B cell (primary cell): ENCODE results near the gene YIF1A. TPM values are rescaled to one million over a fixed set of nuclear protein-coding genes. Genes with fewer than 3 reads are reported as not detected.
A peak's percentile ranks its signal among the peaks of the same experiment; 100 is the strongest.
"Not testable (repeated sequence)": the region's sequence is repeated elsewhere in the genome, so short reads cannot be mapped to it uniquely, and the experiment has no call there.

ENCODE experiments used
- ATAC-seq: fragments of 200-7000 bp; cut with Tn5 transposase; one replicate; pipeline ENCODE4 v1.10.0; 2021; ENCODE audit warnings: low read depth, mild to moderate bottlenecking, moderate number of reproducible peaks, moderate library complexity
- CTCF ChIA-PET: fragments of 350-600 bp; sonication (Branson Sonifier 250); formaldehyde crosslinking; loops from one replicate; lab custom pipeline; 2021; ENCODE audit warnings: antibody characterized with exemption, inconsistent platforms; lab: Charles Lee
- POLR2A ChIA-PET: fragments of 350-600 bp; sonication (Branson Sonifier 250); formaldehyde crosslinking; loops from one replicate; lab custom pipeline; 2021; ENCODE audit warnings: antibody characterized with exemption; lab: Charles Lee
- DNase-seq: peaks from one replicate; pipeline ENCODE4 v3.0.0; 2013
- H2AFZ ChIP-seq: 2 replicates; pipeline ENCODE4 v1.6.1; 2012; ENCODE audit warnings: mild to moderate bottlenecking, low read depth, low read length; ENCODE audit not compliant: insufficient read depth, poor library complexity, severe bottlenecking
- H3K27ac ChIP-seq, 2 donors: 1 replicate in 1 of 2; 2 replicates in 1 of 2; pipeline ENCODE4 v1.5.1; 2012 to 2013; ENCODE audit warnings: low read length in 2 of 2, mild to moderate bottlenecking in 2 of 2, moderate library complexity in 1 of 2
- H3K27me3 ChIP-seq, 4 experiments: fragments of 200-600 bp in 1 of 4; sonication (generic) in 1 of 4; replicated peaks in 1 of 4; 1 replicate in 2 of 4; 2 replicates in 2 of 4; pipeline versions ENCODE4 v1.6.1 to v1.7.0; 2013 to 2016; ENCODE audit warnings: low read length in 3 of 4, mild to moderate bottlenecking in 2 of 4, mixed read lengths in 1 of 4, moderate library complexity in 1 of 4; ENCODE audit not compliant: insufficient read depth in 4 of 4, control insufficient read depth in 3 of 4; ENCODE audit errors: control extremely low read depth in 1 of 4
- H3K36me3 ChIP-seq, 2 experiments: replicated peaks in 1 of 2; 1 replicate in 1 of 2; 2 replicates in 1 of 2; pipeline versions ENCODE4 v1.6.1 to v1.7.1; 2013; ENCODE audit warnings: low read length in 1 of 2; ENCODE audit not compliant: insufficient read depth in 2 of 2, control insufficient read depth in 1 of 2; ENCODE audit errors: control extremely low read depth in 1 of 2, extremely low read depth in 1 of 2
- H3K4me1 ChIP-seq, 2 donors: fragments of 200-600 bp in 1 of 2; sonication (generic) in 1 of 2; 1 replicate in 1 of 2; 2 replicates in 1 of 2; pipeline versions ENCODE4 v1.5.1 to v1.6.1; 2013 to 2017; ENCODE audit warnings: low read length in 2 of 2; ENCODE audit not compliant: control insufficient read depth in 2 of 2, insufficient read depth in 2 of 2
- H3K4me2 ChIP-seq: replicated peaks from 2 replicates; pipeline ENCODE3; 2012; ENCODE audit warnings: mild to moderate bottlenecking, low read depth, low read length; ENCODE audit not compliant: poor library complexity, severe bottlenecking
- H3K4me3 ChIP-seq, 5 experiments: fragments of 200-600 bp in 1 of 5; sonication (generic) in 1 of 5; 1 replicate in 3 of 5; 2 replicates in 2 of 5; pipeline versions ENCODE4 v1.5.1 to v1.7.0; 2011 to 2016; ENCODE audit warnings: low read length in 4 of 5, mild to moderate bottlenecking in 4 of 5, low read depth in 2 of 5, control low read depth in 1 of 5, moderate library complexity in 1 of 5; ENCODE audit not compliant: insufficient read depth in 1 of 5; ENCODE audit errors: control extremely low read depth in 1 of 5, extremely low read depth in 1 of 5
- H3K79me2 ChIP-seq: fragments of 200-600 bp; sonication (generic); one replicate; pipeline ENCODE4 v1.6.0; 2016; ENCODE audit warnings: low read length; ENCODE audit not compliant: control insufficient read depth, insufficient read depth
- H3K9ac ChIP-seq: fragments of 200-600 bp; sonication (generic); 2 replicates; pipeline ENCODE4 v1.6.1; 2017; ENCODE audit warnings: mild to moderate bottlenecking, low read length, moderate library complexity
- H3K9me3 ChIP-seq, 3 donors: one replicate each; pipeline versions ENCODE4 v1.6.1 to v1.7.1; 2013; ENCODE audit warnings: low read length in 2 of 3; ENCODE audit not compliant: control insufficient read depth in 2 of 3, insufficient read depth in 1 of 3; ENCODE audit errors: control extremely low read depth in 1 of 3
- H4K20me1 ChIP-seq: 2 replicates; pipeline ENCODE4 v1.6.0; 2012; ENCODE audit warnings: mild to moderate bottlenecking, low read length; ENCODE audit not compliant: insufficient read depth, control insufficient read depth, poor library complexity, severe bottlenecking
- H3K27ac Mint-ChIP-seq: one replicate; pipeline ENCODE4 v1.8.0; 2021; ENCODE audit warnings: mixed read lengths
- H3K27me3 Mint-ChIP-seq: one replicate; pipeline ENCODE4 v1.8.0; 2021; ENCODE audit warnings: mixed read lengths
- H3K4me1 Mint-ChIP-seq: one replicate; pipeline ENCODE4 v1.8.0; 2021; ENCODE audit warnings: mixed read lengths
- H3K4me3 Mint-ChIP-seq: one replicate; pipeline ENCODE4 v1.8.0; 2021; ENCODE audit warnings: mixed read lengths
- H3K9me3 Mint-ChIP-seq: one replicate; pipeline ENCODE4 v1.8.0; 2022; ENCODE audit warnings: mixed read lengths; ENCODE audit not compliant: insufficient read depth
- EZH2 ChIP-seq: IDR thresholded peaks from 2 replicates; pipeline ENCODE4 v1.6.1; 2012; ENCODE audit warnings: borderline replicate concordance, low read depth, mild to moderate bottlenecking, moderate library complexity, low read length; ENCODE audit not compliant: insufficient read depth, poor library complexity, severe bottlenecking
- WGBS: methylation state at CpG from one replicate; pipeline ENCODE4 v1.1.5; 2013; ENCODE audit warnings: missing lambda C conversion rate; ENCODE audit not compliant: insufficient coverage; 5-methylcytosine and 5-hydroxymethylcytosine counted together
- intact Hi-C: fragments of 100-400 bp; cut with micrococcal nuclease; formaldehyde crosslinking; loops from one replicate; pipeline ENCODE4 v1.10.0; 2022
- polyA plus RNA-seq: library from polyadenylated mRNA; depleted of rRNA; stranded (reverse); fragments of >200 nt; gene quantifications from 2 replicates; pipeline ENCODE4 v1.2.3, GENCODE V29; 2012
- total RNA-seq, 2 donors: library from RNA; stranded (reverse); fragments of 120-200 nt in 1 of 2; gene quantifications; 1 replicate in 1 of 2; 2 replicates in 1 of 2; pipeline versions ENCODE4 v1.2.3 to v1.2.4, GENCODE V29; 2013 to 2022
- TF ChIP-seq, protein P1 (sequence below): fragments of 200-600 bp; IDR thresholded peaks from one replicate; pipeline ENCODE4 v1.8.0; 2022; ENCODE audit warnings: antibody characterized with exemption, mild to moderate bottlenecking

The YIF1A gene
- total and polyA plus RNA-seq, 2 donors (not counting 1 experiment from before 2014, with no cell fraction given): 43.9 to 95.0 TPM

DNA sequence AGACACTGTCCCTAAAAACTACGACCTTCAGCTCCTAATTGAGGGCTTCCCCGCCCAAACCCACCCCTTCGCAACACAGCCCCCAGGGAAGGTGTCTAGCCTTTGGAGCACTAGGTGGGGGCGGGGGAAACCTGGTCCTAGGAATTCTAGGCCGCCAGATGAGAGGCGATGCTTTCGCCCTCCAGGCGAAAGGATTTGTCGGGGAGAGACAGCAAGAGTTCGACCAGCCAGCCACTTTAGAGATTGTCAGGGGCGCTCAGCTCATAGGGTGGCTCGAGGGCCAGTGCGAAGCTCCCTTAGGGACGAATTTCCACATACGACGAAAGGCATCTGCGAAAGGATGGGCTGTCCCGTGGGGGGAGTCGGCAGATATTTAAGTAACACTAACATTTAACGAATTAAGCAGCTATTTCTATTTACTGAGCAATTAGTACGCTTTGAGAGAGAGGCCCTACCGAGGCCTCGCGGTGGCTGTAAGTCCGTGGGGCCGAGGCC lies 22.6 kb upstream of the YIF1A start:
- Mint-ChIP-seq H3K9me3 (no peaks in the 10 kb centered on the region), H3K27ac (peak overlapping the region; percentile 99), H3K4me3 (peak overlapping the region; percentile 99), H3K27me3 (peaks cover 3% of the 10 kb centered on the region), H3K4me1 (peaks cover 26% of the 10 kb centered on the region)
- ATAC-seq: no peak
- peak overlapping the region; percentile 89 for H3K4me2 ChIP-seq
- WGBS: 35% methylated on average over 18 of the region's 26 CpGs
- ChIA-PET POLR2A (interaction anchor here (0.7 to 2.0 kb wide), 5 partner anchors 16 to 649 kb away, joined by 3 to 12 read pairs (median 4); partner anchors contain the start of genes BRMS1, RELA and RIN1), CTCF (interaction anchor here (0.6 to 6.3 kb wide), 44 partner anchors 9 to 452 kb away, joined by 3 to 101 read pairs (median 6); partner anchors contain the start of genes ACTN3, B4GAT1, BRMS1 and FIBP)
- H3K27me3 ChIP-seq: no peaks in the 10 kb centered on the region
- TF ChIP-seq, protein P1, sequence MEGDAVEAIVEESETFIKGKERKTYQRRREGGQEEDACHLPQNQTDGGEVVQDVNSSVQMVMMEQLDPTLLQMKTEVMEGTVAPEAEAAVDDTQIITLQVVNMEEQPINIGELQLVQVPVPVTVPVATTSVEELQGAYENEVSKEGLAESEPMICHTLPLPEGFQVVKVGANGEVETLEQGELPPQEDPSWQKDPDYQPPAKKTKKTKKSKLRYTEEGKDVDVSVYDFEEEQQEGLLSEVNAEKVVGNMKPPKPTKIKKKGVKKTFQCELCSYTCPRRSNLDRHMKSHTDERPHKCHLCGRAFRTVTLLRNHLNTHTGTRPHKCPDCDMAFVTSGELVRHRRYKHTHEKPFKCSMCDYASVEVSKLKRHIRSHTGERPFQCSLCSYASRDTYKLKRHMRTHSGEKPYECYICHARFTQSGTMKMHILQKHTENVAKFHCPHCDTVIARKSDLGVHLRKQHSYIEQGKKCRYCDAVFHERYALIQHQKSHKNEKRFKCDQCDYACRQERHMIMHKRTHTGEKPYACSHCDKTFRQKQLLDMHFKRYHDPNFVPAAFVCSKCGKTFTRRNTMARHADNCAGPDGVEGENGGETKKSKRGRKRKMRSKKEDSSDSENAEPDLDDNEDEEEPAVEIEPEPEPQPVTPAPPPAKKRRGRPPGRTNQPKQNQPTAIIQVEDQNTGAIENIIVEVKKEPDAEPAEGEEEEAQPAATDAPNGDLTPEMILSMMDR: no peak
- TF ChIP-seq EZH2: no peak
- H4K20me1 ChIP-seq: no peaks in the 10 kb centered on the region
- H3K27ac ChIP-seq: peak overlapping the region; percentile 74 to 88
- H3K4me3 ChIP-seq: peak overlapping the region in 4 of 5 experiments; percentile 50 to 72 (median 67)
- DNase-seq: no peak
- peaks cover 10 to 19% of the 10 kb centered on the region in 2 donors for H3K4me1 ChIP-seq
- no peaks in the 10 kb centered on the region for H3K79me2 ChIP-seq
- intact Hi-C loops: no loop called here
- peak overlapping the region; percentile 88 for H2AFZ ChIP-seq
- H3K9me3 ChIP-seq: no peaks in the 10 kb centered on the region
- H3K9ac ChIP-seq: peak overlapping the region; percentile 75
- H3K36me3 ChIP-seq: no peaks in the 10 kb centered on the region

DNA sequence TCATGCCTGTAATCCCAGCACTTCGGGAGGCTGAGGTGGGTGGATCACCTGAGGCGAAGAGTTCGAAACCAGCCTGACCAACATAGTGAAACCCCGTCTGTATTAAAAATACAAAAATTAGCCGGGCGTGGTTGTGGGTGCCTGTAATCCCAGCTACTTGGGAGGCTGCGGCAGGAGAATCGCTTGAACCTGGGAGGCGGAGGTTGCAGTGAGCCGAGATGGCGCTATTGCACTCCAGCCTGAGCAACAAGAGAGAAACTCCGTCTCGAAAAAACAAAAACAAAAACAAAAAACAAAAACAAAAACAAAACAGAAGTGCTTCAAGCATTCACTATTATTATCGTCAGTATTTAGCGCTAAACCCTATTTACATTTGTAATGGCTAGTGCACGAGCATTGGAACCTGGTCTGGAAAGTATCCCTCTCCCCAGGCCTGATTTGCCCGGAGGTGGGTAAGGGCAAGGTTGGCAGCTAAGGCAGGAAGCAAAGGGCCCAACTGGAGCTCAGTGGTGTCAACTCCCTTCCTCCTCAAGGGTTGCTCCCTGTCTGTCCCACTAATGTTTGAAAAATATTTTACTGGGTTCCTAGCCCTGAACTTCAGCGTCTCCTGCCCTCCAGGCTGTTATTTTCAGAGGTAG lies 22.0 kb upstream of the YIF1A start:
- H3K9me3 ChIP-seq, H3K27ac Mint-ChIP-seq, H2AFZ ChIP-seq, ATAC-seq, DNase-seq, H3K27me3 ChIP-seq, H4K20me1 ChIP-seq, intact Hi-C loops, H3K4me3 ChIP-seq, H3K9me3 Mint-ChIP-seq, H3K79me2 ChIP-seq, H3K9ac ChIP-seq, H3K27ac ChIP-seq, H3K4me2 ChIP-seq, H3K27me3 Mint-ChIP-seq, H3K4me3 Mint-ChIP-seq, H3K36me3 ChIP-seq: not testable (repeated sequence)
- CTCF ChIA-PET: interaction anchor here (0.6 to 6.3 kb wide), 45 partner anchors 9 to 451 kb away, joined by 3 to 101 read pairs (median 6); partner anchors contain the start of genes ACTN3, B4GAT1, BRMS1 and FIBP
- POLR2A ChIA-PET: interaction anchor here (0.7 to 2.0 kb wide), 4 partner anchors 16 to 34 kb away, joined by 3 to 12 read pairs (median 7); partner anchors contain the start of genes BRMS1 and RIN1
- H3K4me1 ChIP-seq: peaks cover 10 to 19% of the 10 kb centered on the region in 2 donors
- peaks cover 26% of the 10 kb centered on the region for H3K4me1 Mint-ChIP-seq
- WGBS: 92% methylated on average over 17 of the region's 18 CpGs
